DMS53 treated with DMSO at 0.1 percent for 48 hours (cell line): ENCODE data around the gene TCF15.
"Not testable (repeated sequence)": the region's sequence is repeated elsewhere in the genome, so short reads cannot be mapped to it uniquely, and the experiment has no call there.

ENCODE experiments used
- DNase-seq: peaks from one replicate; lab custom pipeline; 2025; ENCODE audit not compliant: unreplicated experiment; lab: John Stamatoyannopoulos, UW

TCF15 gene

DNA sequence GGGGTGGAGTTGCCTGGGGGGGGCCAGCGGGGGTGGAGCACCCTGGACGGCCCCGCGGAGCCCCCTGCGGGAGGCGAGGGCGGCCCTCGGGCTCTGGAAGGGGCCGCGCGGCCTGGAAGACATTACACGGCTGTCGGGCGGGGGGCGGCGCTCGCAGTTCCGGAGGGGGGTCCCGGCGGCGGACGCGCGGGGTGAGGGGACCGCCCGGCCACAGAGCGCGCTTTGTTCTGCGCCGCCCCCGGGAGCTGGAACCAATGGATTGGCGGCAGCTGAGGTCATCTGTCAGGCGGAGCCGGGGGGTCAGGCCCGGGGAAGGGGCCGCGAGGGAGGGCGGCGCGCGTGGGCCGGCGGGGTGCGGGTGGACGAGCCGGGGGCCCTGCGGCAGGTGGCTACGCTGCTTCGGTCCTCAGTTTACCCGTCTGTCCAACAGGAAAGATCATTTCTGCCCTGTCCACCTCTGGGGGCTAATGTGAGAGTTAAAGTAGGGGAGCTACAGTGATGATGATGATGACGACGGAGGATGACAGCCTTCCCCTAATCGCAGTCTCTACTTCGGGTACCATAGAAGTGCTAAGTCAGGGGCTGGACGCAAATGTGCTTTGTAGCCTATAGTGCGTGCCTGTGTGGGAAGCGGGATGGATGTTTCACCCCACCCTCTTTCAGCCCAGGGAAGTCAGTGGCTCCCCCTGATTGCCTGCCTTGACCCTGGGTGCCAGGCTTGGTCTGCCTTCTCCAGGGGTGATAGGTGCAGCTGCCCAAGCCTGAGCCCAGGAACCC is 32.5 kb upstream of the TCF15 start:
- DNase-seq, result no peak

DNA sequence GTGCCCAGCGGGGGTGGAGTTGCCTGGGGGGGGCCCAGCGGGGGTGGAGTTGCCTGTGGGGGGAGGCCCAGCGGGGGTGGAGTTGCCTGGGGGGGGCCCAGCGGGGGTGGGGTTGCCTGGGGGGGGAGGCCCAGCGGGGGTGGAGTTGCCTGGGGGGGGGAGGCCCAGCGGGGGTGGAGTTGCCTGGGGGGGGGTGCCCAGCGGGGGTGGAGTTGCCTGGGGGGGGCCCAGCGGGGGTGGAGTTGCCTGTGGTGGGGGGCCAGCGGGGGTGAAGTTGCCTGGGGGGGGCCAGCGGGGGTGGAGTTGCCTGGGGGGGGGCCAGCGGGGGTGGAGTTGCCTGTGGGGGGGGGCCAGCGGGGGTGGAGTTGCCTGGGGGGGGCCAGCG is 31.9 kb upstream of the TCF15 start:
- DNase-seq, result not testable (repeated sequence)

DNA sequence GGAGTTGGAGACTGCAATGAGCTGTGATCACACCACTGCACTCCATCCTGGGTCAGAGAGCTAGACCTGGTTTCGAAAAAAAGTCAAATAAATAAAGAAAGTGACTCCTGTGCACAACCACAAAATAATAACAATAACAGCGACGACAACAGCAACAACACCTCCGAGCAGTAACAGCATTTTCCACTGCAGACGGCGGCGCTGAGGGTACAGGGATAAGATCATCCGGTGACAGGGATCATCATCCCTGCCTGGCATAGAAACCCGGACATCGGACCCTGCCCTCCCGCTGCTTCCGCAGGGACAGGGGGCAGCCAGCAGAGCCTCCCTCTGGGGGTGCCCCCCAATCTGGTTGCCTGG is 31.4 kb upstream of the TCF15 start:
- DNase-seq, result peak; percentile 28

DNA sequence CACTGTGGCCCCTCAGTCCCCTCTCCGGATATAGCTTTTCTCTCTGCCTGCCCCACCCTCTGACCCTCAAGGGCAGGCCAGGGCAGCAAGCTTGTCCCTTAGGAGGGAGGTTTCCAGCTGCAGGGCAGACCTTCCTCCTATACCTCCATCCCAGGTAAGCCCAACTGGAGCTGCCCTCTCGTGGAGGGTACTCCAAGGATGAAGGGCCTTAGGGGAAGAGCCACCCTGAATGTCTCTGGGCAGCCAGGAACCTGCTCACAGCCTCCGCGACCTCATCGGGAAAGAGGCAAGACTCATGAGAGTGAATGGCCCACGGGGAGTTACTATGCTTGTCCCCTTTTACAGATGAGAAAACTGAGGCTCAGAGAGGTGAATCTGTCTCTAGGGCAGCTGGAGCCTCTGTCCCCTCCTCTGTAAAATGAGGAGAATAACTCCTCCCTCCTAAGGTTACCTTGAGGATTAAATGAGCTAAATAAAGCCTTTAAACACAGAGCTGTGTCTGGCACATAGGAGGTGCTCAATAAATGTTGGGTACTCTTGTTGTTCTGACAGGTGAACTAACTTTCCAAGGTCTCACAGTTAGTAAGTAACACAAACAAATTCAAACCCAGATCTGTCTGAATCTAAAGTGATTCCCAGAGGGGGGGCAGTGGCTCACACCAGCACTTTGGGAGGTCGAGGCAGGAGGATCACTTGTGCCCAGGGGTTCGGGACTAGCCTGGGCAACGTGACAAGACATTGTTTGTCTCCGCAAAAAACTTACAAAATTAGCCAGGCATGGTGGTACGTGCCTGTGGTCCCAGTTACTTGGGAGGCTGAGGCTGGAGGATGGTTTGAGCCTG is 30.8 kb upstream of the TCF15 start:
- no peak for DNase-seq

DNA sequence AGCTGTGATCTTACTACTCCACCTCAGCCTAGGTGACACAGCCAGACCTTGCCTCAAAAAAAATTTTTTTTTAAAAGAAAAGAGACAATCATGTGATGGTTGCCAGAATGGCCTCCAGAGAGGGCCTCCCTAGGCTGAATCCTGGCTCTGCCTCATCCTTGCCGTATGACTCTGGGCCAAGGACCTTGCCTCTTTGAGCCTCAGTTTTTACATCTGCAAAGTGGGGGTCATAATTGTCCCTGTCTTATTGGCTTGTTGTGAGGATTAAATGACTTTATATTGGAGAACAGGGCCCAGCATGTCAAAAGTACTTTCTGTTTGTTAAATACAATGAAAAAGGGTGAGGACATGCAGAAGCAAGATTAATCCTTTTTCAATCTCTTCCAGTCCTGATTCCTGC is 28.5 kb upstream of the TCF15 start:
- DNase-seq, result no peak

DNA sequence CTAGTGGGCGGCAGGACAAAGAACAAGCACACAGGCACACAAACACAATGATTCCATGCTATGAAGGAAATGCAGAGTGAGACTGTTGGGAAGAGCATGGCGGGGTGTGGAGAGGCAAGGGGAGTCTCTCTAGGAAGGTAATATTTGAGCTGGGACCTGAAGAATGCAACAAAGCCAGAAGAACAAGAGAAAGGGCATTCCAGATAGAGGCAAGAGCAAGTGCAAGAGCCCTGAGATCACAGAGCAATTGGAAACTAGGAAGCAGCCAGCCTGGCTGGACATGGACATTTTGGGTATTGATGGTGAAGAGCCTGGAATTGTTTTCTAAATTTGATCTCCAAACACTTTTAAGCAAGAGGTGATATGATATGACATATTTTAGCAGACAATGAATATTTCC is 27.4 kb upstream of the TCF15 start:
- no peak for DNase-seq

DNA sequence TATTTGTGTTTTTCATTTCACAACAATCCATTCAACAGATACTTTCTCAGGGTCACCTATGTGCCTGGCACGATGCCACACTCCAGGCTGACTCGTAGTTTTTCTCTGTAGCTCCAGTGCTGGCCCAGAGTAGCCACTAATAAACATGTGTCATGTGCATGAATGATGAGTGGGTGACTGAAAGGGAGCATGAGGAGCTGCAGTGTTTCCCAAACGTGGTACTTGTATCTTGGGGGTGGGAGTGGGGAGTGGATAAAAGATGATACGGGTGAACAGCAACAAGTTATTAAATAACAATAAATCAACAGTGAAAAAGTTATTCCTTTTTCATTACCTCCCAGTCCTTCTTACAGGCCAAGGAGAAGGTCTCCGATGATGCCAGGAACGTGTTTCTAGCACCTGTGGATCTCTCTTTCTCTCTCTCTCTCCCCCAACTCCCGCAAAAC is 25.8 kb upstream of the TCF15 start:
- DNase-seq, result no peak

DNA sequence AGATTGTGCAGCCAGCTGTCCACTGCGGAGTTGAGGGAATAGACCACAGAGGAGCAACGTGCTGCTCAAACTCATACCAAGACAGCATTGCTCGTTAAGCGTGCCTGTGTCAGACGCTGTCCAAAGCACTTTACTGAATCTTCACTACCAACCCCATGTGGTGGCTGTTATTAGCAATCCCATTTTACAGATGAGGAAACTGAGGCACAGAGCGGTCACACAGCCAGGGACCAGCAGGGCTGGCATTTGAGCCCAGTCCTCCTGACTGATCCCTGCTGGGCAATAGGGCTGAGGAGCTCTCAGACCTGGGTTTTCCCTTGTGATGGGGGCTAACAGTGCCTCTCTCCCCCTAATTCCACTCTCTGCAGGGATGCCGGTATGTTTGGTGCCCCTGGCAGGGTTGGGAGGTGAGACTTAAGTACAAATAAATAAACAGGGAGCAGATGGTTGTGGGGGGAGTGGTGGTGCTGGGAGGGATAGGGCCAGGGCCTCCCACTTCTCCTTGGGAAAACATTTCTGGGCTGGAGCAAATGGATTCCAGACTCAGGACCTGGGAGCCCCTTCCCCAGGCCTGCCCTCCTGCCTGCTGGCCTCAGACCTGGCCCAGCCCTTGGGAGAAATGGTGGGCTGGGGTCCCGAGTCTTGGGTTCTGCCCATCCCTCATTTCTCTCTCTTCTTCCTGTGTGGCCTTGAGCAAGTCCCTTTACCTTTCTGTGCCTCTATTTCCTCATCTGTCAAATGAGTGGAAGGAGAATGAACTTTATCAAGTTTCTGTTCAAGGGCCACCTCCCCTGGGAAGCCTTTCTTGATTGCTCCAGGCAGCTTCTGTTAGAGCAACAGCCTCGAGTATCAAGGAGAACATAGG is 25.2 kb upstream of the TCF15 start:
- DNase-seq, result no peak

DNA sequence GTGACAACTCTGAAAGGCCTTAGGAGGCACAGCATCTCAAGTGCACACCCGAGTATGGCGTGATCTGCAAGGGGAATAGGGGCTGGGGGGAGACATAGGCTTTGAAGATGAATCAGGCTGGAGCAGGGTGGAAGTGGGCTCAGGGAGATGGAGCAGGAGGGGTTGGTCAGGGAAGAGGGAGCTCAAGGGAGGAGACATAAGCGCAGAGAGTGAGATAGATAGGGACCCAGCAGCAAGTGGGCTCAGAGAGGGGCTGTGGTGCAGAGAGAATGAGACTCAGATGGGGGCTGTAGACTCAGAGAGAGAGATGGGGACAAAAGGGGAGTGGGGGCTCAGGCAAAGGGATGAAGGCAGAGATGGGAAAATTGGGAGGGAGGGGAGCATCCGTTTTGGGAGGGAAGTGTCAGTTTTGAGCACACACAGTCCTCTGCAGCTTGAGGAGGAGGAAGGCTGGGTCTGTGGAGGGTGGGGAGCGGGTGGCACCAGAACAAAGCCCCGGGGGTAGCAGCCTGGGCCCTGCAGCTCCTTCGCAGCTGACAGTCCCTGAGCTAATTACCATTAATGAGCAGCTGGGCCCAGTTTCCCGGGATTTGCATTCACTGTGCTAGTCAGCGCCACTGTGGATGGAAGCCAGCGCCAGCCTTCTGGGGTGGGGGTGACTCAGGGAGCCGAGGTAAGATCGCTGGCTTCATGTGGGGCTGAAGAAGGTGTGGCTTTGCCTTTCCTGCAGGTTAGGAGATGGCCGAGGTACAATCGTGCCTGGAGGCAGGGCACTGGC is 24.2 kb upstream of the TCF15 start:
- no peak for DNase-seq

DNA sequence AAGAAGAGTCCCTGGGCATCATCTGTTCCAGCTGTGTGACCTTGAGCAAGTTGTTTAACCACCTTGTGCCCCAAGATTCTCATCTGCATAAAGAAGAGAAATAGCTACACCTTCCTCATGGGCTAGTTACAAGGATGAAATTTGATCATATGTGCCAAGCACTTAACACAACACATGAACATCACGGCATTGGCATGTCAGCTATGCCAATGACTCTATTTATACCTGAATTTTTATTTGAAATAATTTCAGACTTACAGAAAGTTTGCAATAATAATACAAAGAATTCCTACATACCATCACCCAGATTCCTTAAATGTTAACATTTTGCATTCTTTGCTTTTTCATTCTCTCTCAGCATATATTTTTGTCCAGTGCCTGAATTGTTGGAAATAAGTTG is 21.0 kb upstream of the TCF15 start:
- no peak for DNase-seq

DNA sequence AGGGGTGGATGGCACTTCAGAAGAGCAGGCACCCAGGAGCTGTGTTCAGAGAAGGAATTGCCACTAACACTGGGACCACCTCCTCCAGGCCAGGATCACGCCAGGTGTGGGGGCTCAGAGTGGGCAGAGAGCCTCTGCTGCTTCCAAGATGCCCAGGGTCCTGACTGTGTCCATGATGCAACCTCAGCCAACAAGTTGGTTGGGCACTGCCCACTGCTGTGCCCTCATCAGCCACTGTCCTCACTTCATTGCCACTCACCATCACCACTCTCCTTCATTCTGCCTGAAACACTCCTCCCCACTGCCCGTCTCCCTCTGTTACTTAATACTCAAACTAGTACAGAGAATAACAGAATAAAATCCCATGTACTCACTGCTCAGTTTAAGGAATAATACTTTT is 16.5 kb upstream of the TCF15 start:
- DNase-seq, result no peak

DNA sequence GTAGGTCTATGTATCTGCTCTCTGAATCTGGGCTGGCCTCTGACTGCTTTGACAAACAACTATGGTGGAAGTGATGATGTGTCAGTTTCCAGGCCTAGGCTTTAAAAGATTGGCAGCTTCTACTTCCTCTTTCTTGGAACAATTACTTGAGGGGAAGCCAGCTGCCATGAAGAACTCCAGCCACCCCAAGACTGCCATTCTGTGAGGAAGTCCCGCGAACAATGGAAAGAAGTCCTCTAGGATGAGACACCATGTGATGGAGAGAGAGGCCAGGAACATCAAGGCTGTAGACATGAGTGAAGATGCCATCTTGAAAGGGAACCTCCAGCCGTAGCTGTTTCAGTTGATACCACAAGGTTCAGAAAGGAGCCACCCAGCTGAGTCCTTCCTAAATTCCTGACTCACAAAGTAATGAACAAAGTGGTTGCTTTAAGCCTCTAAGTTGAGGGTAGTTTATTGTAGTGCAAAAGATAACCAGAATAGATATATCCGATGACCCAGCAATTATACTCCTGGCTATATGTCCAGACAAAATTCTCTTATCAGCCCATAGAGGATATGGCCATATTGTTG is 15.3 kb upstream of the TCF15 start:
- no peak for DNase-seq

DNA sequence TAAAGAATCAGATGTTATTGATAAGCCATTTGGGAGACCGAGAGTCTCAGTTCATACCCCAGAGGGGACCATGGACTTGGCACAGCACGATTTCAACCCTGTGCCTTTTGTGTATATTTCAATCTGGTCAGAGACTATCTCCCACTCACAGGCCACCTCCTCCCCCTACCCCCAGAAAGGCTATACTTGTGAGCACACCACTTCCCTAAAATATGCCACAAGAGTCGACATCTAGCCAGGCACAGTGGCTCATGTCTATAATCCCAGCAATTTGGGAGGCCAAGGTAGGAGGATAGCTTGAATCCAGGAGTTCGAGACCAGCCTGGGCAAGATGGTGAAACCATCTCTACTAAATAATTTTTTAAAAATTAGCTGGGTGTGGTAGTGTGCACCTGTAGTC is 13.6 kb upstream of the TCF15 start:
- no peak for DNase-seq

DNA sequence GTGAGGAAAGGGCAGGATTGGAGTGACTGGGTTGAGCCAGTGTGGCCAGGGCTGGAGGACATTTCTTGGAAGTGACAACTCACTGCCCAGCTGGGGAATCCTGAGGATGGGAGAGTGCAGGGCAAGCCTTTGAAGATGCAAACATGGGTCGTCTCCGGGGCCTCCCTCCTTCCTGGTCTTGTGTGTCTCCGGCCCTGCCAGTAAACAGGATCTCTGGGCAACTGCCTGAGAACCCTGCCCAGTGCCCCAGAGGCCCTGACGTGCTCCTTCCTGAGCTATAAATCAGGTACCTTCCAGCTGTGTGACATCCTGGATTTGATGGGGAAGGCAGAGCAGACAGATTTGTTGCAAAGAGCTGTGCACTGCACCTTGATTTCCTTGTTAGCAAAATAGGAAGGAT is 12.9 kb upstream of the TCF15 start:
- no peak for DNase-seq

DNA sequence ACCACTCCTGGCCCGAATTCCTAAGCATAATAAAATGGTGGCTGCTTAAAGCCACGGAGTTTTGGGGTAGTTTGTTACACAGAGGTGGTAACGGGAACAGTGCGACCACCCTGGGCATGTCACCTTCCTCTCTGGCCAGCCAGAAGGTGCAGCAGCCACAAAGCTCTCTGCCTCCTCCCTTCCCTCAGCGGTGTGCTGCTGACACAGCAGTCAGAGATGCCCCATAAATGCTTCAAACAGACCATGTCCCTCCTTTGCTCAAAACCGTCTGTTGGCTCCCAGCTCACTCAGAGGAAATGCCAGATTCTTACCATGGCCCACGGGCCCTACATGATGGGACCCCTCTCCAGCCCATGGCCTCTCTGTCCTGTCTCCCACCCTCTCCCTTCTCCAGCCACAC is 12.1 kb upstream of the TCF15 start:
- no peak for DNase-seq

DNA sequence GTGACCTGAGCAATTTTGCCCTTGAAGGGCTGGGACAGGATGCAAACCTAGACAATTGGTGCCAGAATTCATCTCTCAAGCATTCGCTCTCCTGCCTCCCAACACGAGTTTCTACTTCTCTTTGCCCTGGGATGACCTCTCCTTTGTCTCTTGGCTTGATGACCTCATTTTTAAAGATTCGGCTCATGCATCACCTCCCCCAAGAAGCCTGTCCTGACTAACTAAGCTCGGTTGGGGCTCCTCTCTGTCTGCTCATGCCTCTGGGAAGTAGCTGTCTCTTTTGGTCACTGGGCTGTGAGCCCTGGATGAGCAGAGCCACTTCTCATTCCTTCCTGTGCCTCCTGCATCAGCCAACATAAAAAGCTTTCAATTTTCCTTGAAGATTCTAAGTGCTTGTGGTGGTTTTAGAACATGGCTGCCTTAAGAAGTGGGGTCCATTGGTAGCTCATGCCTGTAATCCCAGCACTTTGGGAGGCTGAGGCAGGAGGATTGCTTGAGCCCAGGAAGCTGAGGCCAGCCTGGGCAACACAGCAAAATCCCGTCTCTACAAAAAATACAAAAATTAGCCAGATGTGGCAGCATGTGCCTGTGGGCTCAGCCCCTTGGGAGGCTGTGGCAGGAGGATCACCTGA is 11.1 kb upstream of the TCF15 start:
- DNase-seq, result no peak

DNA sequence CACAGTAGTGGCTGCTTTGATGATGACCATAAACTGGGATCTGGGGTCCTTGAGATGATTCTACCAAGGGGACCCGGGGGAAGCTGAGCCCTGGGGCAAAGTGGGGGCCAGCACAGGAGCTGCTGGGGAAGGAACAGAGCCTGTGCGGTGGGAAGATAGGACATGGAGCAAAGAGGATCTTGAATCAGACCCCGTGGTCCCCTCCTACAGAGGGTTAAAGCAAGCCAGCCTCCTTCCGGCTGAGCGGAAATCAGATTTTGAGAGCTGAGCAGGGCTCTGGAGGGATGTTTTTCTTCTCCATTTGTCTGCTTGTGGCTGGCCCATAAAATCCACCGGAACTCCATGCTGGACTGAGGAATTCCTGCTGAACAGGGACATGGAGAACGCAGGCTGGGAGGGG is 10.1 kb upstream of the TCF15 start:
- no peak for DNase-seq

DNA sequence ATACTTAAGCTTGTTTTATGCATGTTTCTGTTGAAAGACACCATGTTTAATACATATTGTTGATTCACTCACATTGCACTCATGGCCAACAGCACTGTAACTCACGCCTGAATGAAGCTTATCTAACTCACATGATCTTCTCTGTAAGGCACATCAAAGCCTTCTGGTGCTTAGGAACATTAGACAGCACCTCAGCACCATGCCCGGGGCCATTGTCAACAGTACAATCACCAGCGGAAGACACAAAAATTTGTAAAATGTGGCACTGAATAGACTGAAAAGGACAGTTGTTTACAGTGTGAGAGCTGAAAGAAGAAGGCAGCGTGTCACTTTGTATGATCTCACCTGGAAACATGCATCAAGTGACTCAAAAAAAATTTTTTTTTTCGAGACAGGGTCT is 8.9 kb upstream of the TCF15 start:
- no peak for DNase-seq

DNA sequence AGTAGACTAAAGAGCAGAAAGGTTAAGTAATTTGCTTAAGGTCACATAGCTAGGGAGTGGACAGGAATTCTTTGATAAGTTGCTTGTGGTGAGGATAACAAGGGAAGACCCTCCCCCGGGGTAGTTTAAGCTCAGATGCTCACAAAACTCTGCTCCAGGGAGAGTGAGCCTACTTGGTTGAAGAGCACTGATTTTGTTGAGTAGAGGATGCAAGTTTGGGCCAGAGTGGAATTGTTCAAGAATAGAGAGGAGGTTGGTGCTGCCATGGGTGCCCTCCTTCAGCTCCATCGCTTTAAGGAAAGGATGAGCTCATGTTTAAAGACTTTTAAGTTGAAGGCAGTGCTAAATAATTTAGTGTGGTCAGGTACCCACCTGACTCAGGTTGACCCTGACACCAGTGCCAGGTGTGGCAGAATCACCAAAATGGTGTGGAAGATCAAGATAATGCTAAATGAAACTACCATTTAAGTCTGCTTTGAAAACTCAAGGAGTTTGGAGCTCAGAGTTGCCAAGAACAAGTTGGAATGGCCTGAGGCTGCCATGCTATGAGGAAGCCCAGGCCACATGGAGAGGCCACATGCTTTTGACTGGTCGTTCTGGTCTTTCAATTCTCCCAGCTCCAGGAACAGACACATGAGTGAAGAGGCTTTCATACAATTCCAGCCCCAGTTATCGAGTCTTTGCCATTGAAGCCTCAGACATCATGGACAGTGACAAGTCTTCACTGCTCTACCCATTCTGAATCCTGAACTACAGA is 8.0 kb upstream of the TCF15 start:
- no peak for DNase-seq
